SK-N-SH (cell line): Measurements from ENCODE around the gene TEX9.
"Not testable (repeated sequence)": the region's sequence is repeated elsewhere in the genome, so short reads cannot be mapped to it uniquely, and the experiment has no call there.

Experiments
- CTCF ChIP-seq: fragments of 200-600 bp; sonication (generic); IDR thresholded peaks from 2 replicates; pipeline ENCODE4 v1.6.1; 2017; ENCODE audit warnings: antibody characterized with exemption, mild to moderate bottlenecking, moderate library complexity
- EP300 ChIP-seq, 2 experiments: IDR thresholded peaks; 2 replicates each; pipeline versions ENCODE4 v1.4.0 to v1.6.1; 2012; ENCODE audit warnings: borderline replicate concordance in 1 of 2, low read depth in 1 of 2, low read length in 1 of 2
- FOXJ3 ChIP-seq: sonication (generic); formaldehyde crosslinking; IDR thresholded peaks from 2 replicates; pipeline ENCODE4 v1.5.1; 2020; ENCODE audit warnings: mild to moderate bottlenecking, missing genetic modification reagents
- JUND ChIP-seq: IDR thresholded peaks from 2 replicates; pipeline ENCODE4 v1.4.0; 2012
- MXI1 ChIP-seq: IDR thresholded peaks from 2 replicates; pipeline ENCODE4 v1.6.1; 2012; ENCODE audit warnings: mild to moderate bottlenecking, low read depth, low read length, improper control_type of control experiment
- NRF1 ChIP-seq: IDR thresholded peaks from 2 replicates; pipeline ENCODE4 v1.6.1; 2012; ENCODE audit warnings: low read depth, mild to moderate bottlenecking, low read length
- POLR2AphosphoS5 ChIP-seq: IDR thresholded peaks from 2 replicates; pipeline ENCODE4 v1.6.1; 2012; ENCODE audit warnings: low read depth, low read length
- SIN3A ChIP-seq: IDR thresholded peaks from 2 replicates; pipeline ENCODE4 v1.6.1; 2012; ENCODE audit warnings: low read depth, mild to moderate bottlenecking, low read length, moderate library complexity, borderline replicate concordance
- SMC3 ChIP-seq: IDR thresholded peaks from 2 replicates; pipeline ENCODE4 v1.6.1; 2012; ENCODE audit warnings: low read depth, low read length, improper control_type of control experiment
- USF1 ChIP-seq: IDR thresholded peaks from 2 replicates; pipeline ENCODE4 v1.4.0; 2012; ENCODE audit warnings: low read depth, borderline replicate concordance

GRCh38 chr15:56399209-56399608, 34.0 kb downstream of the TEX9 start:
- TF ChIP-seq MXI1; CTCF; POLR2AphosphoS5; SIN3A; NRF1; JUND; FOXJ3 (CRISPR knock-in tag); EP300 (IDR thresholded peaks at IDR 0.05; ENCODE audit: borderline replicate concordance in 1 of 2, low read depth in 1 of 2, low read length in 1 of 2); SMC3; USF1: not testable (repeated sequence)
